Suppressor macrophage treated with lipopolysaccharide for 4 hours (primary cell): ENCODE results near the gene POLG2.
A peak's percentile ranks its signal among the peaks of the same experiment; 100 is the strongest.

Source experiments
- DNase-seq: peaks from one replicate; pipeline ENCODE4 v3.0.0-alpha.2; 2020

Gene POLG2

GRCh38 chr17:64437944-64438525 lies 58.8 kb downstream of the POLG2 start:
- DNase-seq: no peak

DNA sequence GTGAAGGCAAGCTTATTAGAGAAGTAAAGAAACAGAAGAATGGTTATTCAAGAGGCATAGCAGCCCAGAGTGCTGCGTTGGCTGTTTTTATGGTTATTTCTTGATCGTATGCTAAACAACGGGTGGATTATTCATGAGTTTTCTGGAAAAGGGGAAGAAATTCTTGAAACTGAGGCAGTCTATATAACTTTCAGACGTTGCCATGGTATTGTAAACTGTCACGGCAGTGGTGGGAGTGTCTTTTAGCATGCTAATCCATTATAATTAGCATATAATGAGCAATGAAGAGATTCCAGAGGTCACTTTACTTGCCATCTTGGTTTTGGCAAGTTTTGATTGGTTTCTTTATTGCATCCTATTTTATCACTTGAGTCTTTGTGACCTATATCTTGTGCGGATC lies 65.3 kb downstream of the POLG2 start:
- no peak for DNase-seq

DNA sequence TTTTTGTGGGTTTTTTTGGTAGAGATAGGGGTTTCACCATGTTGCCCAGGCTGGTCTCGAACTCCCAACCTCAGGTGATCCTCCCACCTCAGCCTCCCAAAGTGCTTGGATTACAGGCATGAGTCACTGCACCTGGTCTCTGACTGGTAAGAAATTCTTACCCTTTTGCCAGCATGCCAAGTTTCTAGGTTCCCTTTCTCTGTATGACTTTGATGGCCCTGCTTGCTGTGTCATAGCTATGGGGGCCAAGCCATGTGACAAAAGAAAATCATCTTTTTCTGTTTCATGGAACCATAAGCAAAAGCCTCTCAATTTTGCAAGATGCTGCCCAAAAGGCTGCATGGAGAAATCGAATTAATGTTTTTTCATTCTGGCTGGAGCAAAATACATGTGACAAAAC lies 66.8 kb downstream of the POLG2 start:
- peak; percentile 41 for DNase-seq

DNA sequence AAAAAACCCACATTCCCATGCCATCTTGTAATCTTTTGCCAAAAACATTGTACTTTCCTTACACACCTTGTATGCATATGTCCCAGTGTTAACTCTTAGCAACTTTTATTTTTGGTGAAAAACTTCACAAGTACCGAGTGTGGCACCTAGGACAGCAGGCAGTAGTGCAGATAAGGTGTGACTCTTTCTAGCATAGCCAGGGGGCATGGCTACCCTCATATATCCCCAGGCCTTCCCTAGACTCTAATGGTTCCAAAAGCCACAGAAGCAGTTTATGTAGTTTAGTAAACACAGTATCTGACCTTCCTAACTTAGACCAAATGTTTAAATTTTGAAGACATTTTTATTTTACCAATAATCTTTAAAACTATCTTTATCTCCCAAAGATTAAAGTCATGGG lies 68.4 kb downstream of the POLG2 start:
- no peak for DNase-seq
